SW 1271 (cell line): Measurements from ENCODE around the gene FRS3.
"Not testable (repeated sequence)": the region's sequence is repeated elsewhere in the genome, so short reads cannot be mapped to it uniquely, and the experiment has no call there.

Source experiments
- DNase-seq, 2 experiments: peaks; one replicate each; lab custom pipeline; 2025; lab: John Stamatoyannopoulos, UW

FRS3 gene

GRCh38 chr6:41769376-41769775, 10.3 kb downstream of the FRS3 start:
- no peak for DNase-seq

DNA sequence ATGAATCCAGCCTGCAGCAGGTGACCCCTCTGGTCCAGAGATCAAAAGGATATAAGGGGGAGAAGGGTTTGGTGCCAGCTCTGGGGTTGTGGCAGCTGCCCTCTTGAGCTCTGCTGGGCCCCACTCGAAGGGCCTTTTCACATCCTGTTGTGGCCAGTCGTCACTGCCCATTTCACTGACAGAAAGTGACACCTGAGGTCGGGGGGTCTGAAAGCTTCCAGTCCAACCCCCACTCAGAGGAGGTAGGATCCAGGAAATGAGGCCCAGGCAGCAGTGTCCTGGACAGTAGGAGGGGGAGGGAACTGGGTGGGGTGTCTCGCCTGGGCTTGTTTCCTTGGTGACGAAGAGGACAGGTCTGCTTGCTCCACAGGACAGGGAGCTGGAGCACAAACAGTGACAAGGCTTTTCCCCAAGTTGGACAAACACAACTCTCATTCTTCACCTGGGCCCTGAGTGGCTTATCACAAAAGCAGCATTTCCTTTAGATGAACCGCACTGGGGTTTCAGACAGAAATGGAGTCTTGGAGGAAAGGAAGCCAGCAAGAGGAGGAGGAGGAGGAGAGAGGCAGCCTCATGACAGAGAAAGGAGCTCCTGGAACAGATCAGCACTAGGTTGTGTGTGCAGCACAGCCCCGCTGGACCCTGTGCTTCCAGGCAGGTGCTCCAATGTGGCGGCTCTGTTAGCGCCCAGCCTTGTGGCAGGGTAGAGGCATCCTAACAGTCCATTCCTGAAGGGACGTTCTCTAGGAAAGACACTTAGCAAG, 11.0 kb downstream of the FRS3 start:
- no peak for DNase-seq

DNA sequence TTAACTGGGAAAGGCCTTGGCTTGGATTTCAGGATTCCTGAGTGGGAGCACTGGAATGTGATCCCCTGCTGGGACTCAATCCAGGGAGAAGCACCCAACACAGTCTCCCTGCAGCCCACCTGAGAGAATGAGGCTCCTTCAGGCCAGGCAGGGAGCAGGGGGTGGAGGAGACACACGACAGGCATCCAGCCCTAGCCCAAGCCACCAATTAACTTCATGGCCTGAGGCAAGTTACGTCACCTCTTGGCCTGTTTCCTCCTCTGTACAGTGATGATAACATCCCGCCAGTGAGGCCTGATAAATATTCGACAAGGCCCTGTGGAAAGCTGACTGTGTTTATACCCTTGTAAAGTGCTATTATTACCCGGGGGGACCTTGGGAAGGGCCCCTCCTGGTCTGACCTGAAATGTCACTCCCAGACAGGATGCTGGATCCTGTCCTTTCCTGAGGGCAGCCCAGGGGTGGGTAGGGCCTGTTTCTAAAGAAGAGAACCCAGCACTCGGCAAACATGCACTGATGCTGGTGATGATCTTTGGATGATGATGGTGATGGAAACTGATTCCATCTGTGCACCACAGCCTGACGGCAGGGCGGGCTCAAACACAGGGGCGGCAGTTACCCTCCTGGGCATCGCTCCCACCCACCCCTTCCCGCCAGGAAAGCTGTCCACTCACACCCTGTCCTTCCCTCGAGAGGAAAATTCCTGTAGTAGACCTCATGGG, 12.4 kb downstream of the FRS3 start:
- peak in 1 of 2 experiments; percentile 12 for DNase-seq

GRCh38 chr6:41766043-41766664, 13.5 kb downstream of the FRS3 start:
- DNase-seq: not testable (repeated sequence)

GRCh38 chr6:41763470-41763869, 16.2 kb downstream of the FRS3 start:
- DNase-seq: no peak

DNA sequence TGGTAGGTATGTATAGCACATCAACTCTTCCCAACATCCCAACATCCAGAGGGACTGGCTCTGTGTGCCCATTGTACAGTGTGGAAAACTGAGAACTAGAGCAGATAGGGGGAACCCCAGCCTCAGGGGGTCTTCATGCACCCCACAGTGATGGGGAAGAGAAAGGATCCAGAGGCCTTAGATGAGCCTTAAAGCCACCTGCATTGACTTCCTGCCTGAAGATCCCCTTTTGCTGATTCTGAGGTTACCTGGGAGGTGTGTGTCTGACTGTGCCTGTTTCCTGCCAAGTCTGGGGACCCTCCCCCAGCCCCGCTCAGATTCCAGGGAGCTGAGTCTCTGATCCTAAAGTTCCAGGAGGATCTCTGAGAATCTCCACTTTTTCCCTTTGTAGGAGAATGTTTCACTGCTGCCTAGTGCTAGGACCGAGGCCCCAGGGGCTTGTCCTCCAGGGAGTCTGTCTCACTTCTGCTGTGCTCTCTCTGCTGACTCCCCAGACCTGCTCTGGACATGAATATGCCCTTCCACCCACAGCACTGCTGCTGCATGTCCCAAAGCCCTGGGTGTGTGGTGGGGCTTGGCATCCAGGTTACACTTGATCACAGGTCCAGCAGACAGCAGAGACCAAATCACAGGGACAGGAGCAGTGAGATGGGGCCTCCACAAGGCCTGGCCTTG, 19.7 kb downstream of the FRS3 start:
- DNase-seq: no peak

GRCh38 chr6:41759106-41759904, 20.4 kb downstream of the FRS3 start:
- DNase-seq: no peak

- DNase-seq: no peak
Observed at GRCh38 chr6:41758641-41759035, 21.1 kb downstream of the FRS3 start.

GRCh38 chr6:41757931-41758640, 21.6 kb downstream of the FRS3 start:
- no peak for DNase-seq

DNA sequence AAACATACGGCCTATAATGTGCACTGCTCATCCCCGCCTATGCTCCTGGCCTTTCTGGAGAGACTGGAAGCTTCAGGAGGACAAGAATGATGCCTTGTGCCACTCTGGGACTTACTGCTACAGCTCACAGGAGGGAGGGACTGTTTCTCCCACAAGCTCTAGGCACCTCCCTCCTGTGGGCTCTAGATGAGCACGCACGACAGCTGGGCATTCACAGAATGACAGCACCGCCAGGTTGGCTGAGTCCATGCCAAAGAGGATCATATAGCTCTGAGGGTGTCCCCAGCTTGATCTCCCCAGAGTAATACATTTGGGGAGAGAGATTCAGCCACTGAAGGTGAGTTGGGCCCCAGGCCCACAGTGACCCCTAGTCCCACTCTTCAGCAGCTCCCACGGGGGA, 22.4 kb downstream of the FRS3 start:
- no peak for DNase-seq

GRCh38 chr6:41756354-41756753, 23.3 kb downstream of the FRS3 start:
- DNase-seq: no peak

- no peak for DNase-seq
Observed at GRCh38 chr6:41755895-41756294, 23.8 kb downstream of the FRS3 start.

DNA sequence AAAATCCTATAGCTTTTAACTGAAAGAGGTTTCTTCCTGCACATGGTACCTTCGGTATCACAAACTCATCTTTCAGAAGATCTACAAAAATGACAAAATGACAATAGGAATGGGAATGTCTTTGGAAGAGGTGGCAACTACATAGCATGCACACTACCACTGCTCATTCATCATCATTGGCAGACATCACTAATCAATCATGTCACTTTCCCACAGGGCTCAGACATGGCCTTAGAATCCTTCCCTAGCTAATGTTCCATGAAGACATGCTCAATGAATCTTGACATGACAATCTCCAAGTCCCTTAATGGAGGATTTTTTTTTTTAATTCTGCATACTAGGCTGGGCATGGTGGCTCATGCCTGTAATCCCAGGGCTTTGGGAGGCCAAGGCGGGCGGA, 29.3 kb downstream of the FRS3 start:
- no peak for DNase-seq

DNA sequence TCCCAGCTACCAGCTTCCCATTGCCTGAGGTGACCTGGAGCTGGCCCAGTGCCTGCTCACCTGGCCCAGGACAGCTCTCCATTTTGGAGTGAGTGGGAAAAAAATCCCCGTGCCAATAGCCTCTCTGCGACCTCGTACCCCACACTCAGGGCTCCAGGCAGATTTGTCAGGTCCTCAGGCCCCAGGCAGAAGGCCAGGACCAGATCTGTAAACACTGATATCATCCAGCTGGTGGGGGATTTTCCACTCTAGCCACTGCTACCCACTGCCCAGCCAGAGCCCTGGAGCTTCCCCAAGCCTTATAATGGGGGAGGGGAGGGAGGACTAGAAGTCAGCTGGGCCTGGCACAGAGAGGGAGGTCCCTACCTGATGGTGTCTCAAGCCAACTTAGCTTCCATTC, 31.2 kb downstream of the FRS3 start:
- no peak for DNase-seq

DNA sequence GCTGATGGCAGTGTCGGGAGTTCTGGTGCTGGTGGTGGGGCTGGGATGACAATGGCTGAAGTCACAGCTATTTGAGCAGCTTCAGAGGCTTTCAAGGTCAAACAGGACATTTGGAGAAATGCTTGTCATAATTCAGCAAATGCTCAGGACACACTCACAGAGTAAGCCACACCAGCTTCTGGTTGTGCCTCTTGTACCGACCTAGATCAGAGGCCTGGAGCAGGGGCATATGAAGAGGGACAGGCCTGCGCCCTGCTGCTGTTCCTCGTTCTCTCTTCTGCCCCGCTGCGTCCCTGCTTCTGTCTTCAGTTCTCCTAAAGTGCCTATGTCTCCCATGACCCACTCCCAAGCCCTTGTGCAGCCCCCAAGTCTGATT, 31.6 kb downstream of the FRS3 start:
- DNase-seq: no peak

DNA sequence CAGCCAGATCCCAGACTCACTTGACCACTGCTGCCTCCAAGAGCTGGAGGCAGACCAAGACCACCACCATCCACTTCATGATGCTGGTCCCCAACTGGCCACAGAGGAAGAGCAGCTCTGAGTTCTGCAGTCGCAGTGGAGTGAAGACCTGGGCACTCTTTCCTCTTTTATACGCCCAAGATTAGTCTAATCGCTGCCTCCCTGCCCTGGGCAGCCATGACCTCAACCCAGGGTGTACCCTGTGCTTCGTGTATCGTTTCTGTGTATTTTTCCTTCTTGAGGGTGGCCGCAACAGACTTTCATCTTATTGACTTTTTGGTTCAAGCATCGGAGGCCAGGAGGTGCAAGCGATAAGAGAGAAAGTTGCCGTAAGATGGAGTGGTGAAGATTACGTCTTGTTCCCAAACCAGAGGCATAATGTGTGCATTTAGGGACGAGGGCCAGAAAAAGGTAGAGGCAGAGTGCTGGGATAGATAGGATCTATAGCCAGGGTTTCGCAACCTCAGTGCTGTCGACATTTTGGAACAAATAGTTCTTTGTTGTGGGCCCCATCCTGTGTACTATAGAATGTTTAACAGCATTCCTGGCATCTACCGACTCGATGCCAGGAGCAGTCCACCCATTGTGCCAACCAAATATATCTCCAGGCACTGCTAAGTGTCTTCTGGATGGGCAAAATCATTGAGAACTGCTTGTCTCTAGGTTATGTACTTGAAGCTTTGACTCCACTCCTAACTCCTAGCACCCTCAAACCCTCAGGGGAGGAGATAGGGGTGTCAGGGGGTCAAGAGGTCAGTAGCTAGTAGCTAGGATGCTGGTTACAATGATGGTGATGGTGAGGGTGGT, 32.2 kb downstream of the FRS3 start, which contains the start of gene PGC:
TSS of gene PGC (minus strand) at position 142 of the 846 bp plus-strand sequence. CDS start at position 79, 63 bp downstream.
- no peak for DNase-seq

- no peak for DNase-seq
Observed at GRCh38 chr6:41746107-41746506, 33.6 kb downstream of the FRS3 start.

DNA sequence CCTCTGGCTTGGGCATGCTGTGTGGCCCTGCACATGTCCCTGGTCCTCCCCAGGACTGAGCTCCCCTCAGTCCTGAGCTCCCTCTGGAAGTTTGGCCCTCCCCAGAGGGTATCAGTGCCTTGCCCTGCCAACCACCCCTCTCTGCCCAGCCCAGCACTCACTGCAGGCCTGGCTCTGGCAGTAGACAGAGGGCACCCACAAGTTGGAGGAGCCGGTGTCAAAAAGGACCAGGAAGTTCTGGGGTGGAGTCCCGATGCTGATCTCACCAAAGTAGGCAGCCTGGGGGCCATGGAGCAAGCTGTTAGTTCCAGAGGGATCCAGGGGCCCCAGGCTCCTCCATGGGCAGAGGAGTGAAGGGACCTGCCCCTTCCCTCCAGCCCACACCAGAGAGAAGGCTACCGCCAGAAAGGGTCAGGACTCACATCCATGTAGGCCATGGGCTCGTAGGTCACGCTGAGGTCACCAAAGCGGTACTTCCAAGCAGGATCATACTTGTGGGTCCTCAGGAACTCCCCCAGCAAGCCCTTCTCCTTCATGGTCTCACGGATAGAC, 35.4 kb downstream of the FRS3 start:
- DNase-seq: no peak

DNA sequence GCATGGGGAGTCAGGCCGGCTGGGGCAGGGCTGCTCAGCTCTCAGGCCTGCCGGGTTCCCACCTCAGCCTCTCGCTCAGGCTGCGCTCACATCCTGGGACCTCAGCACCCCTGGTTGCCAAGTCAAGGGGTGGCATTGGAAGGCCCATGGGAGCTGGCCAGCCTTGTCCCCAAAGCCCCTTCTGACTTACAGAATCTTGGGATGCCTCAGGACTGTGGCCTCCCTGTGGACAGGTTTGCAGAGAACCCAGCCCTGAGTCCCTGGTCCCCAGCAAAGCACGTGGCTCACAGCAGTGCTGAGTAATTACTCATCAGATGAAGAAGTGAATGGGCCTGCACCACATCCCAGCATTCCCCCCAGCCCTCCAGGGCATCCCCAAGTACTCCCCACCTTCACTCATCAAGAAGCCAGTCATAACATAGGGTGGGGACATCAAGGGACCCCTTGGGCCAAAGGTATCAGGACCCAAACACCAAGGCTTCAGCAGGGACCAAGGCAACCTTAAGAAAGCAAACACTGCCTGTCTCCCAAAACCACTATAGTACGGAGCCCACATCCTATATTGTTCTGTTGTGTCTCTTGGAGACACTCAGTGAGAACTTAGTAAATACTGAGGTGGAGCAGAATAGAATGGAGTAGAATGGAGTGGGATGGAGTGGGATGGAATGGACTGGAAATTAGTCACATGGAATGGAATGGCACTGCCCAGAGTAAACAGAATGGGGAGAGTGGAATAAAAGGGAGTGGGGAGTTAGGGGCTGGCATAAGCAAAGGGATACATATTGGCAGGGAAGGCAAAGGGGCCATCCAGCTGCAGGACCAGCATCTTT, 36.1 kb downstream of the FRS3 start:
- DNase-seq: no peak
